ENCODE results near the gene AASDH.

- TF ChIP-seq, protein P1, sequence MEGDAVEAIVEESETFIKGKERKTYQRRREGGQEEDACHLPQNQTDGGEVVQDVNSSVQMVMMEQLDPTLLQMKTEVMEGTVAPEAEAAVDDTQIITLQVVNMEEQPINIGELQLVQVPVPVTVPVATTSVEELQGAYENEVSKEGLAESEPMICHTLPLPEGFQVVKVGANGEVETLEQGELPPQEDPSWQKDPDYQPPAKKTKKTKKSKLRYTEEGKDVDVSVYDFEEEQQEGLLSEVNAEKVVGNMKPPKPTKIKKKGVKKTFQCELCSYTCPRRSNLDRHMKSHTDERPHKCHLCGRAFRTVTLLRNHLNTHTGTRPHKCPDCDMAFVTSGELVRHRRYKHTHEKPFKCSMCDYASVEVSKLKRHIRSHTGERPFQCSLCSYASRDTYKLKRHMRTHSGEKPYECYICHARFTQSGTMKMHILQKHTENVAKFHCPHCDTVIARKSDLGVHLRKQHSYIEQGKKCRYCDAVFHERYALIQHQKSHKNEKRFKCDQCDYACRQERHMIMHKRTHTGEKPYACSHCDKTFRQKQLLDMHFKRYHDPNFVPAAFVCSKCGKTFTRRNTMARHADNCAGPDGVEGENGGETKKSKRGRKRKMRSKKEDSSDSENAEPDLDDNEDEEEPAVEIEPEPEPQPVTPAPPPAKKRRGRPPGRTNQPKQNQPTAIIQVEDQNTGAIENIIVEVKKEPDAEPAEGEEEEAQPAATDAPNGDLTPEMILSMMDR (IDR thresholded peaks at IDR 0.05), result no peak
- TF ChIP-seq POLR2AphosphoS5 (IDR thresholded peaks at IDR 0.05; ENCODE audit: low read depth, low read length) (no peak), TCF7L2 (IDR thresholded peaks at IDR 0.05; ENCODE audit: low read depth, low read length) (no peak)
Observed at GRCh38 chr4:56316011-56316650, 71.2 kb downstream of the AASDH start.

All from Panc1 (cell line).